Transverse colon (tissue), 3 donors: ENCODE results near the gene SRRT.

Experiments
- CTCF ChIP-seq, 5 experiments: fragments of 200-600 bp in 3 of 5; fragments of 450-650 bp in 2 of 5; sonication (generic) in 3 of 5; IDR thresholded peaks; 1 replicate in 2 of 5; 2 replicates in 3 of 5; pipeline ENCODE4 v1.5.1; 2016 to 2017; ENCODE audit warnings: antibody characterized with exemption in 5 of 5, inconsistent platforms in 3 of 5, mild to moderate bottlenecking in 2 of 5, moderate library complexity in 1 of 5
- EP300 ChIP-seq: sonication (generic); formaldehyde crosslinking; IDR thresholded peaks from one replicate; pipeline ENCODE4 v1.6.1; 2017; ENCODE audit warnings: antibody characterized with exemption, low read depth
- POLR2A ChIP-seq: fragments of 450-650 bp; IDR thresholded peaks from one replicate; pipeline ENCODE4 v1.6.1; 2016; ENCODE audit warnings: antibody characterized with exemption, mild to moderate bottlenecking, moderate library complexity

- TF ChIP-seq CTCF (IDR thresholded peaks at IDR 0.05) (no peak), EP300 (no peak), POLR2A (no peak)
These were observed 16.8 kb downstream of the SRRT start for GRCh38 chr7:100891568-100892247.
